ENCODE measurements around the gene SAMD13.

GRCh38 chr1:84347271-84347931, 45.9 kb downstream of the SAMD13 start:
- TF ChIP-seq, protein P1, sequence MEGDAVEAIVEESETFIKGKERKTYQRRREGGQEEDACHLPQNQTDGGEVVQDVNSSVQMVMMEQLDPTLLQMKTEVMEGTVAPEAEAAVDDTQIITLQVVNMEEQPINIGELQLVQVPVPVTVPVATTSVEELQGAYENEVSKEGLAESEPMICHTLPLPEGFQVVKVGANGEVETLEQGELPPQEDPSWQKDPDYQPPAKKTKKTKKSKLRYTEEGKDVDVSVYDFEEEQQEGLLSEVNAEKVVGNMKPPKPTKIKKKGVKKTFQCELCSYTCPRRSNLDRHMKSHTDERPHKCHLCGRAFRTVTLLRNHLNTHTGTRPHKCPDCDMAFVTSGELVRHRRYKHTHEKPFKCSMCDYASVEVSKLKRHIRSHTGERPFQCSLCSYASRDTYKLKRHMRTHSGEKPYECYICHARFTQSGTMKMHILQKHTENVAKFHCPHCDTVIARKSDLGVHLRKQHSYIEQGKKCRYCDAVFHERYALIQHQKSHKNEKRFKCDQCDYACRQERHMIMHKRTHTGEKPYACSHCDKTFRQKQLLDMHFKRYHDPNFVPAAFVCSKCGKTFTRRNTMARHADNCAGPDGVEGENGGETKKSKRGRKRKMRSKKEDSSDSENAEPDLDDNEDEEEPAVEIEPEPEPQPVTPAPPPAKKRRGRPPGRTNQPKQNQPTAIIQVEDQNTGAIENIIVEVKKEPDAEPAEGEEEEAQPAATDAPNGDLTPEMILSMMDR (IDR thresholded peaks at IDR 0.05) = no peak
- no peak for TF ChIP-seq POLR2A (IDR thresholded peaks at IDR 0.05)
